OCI-LY1 (cell line): ENCODE data around the gene CHCHD5.

Source experiments
- H2AFZ ChIP-seq: fragments of 200-600 bp; sonication (generic), shearing (Covaris generic); 2 replicates; pipeline ENCODE4 v1.6.0; 2014; ENCODE audit warnings: antibody characterized with exemption, mild to moderate bottlenecking, low read length
- H3F3A ChIP-seq: fragments of 200-600 bp; sonication (generic), shearing (Covaris generic); 2 replicates; pipeline ENCODE4 v1.6.0; 2014; ENCODE audit warnings: mild to moderate bottlenecking, antibody characterized with exemption, low read length, moderate library complexity; ENCODE audit not compliant: insufficient read depth
- H3K27ac ChIP-seq: fragments of 200-600 bp; sonication (generic); 2 replicates; pipeline ENCODE4 v1.5.1; 2014; ENCODE audit warnings: low read length, mixed run types, mild to moderate bottlenecking, low read depth; ENCODE audit not compliant: poor library complexity, severe bottlenecking
- H3K27me3 ChIP-seq: fragments of 200-600 bp; sonication (generic); 2 replicates; pipeline ENCODE4 v1.6.0; 2014; ENCODE audit warnings: antibody characterized with exemption, mild to moderate bottlenecking, low read length, moderate library complexity; ENCODE audit not compliant: insufficient read depth
- H3K36me3 ChIP-seq: fragments of 200-600 bp; sonication (generic); 2 replicates; pipeline ENCODE4 v1.6.1; 2014; ENCODE audit warnings: mild to moderate bottlenecking, antibody characterized with exemption, low read length, moderate library complexity, mixed read lengths; ENCODE audit not compliant: insufficient read depth
- H3K4me1 ChIP-seq: fragments of 200-600 bp; sonication (generic); 2 replicates; pipeline ENCODE4 v1.5.1; 2014; ENCODE audit warnings: mild to moderate bottlenecking, low read length, moderate library complexity; ENCODE audit not compliant: insufficient read depth, severe bottlenecking
- H3K4me2 ChIP-seq: fragments of 200-600 bp; sonication (generic), shearing (Covaris generic); 2 replicates; pipeline ENCODE4 v1.6.1; 2014; ENCODE audit warnings: low read length
- H3K4me3 ChIP-seq: fragments of 200-600 bp; sonication (generic); 2 replicates; pipeline ENCODE4 v1.5.1; 2014; ENCODE audit warnings: low read length, low read depth, mild to moderate bottlenecking, mixed read lengths; ENCODE audit not compliant: poor library complexity, severe bottlenecking
- H3K79me2 ChIP-seq: fragments of 200-600 bp; shearing (Covaris generic); 2 replicates; pipeline ENCODE4 v1.6.1; 2016; ENCODE audit warnings: mixed run types, low read length, mixed read lengths; ENCODE audit not compliant: insufficient read depth
- H3K9ac ChIP-seq: fragments of 200-600 bp; sonication (generic), shearing (Covaris generic); 2 replicates; pipeline ENCODE4 v1.6.1; 2014; ENCODE audit warnings: mild to moderate bottlenecking, low read length, mixed read lengths
- H3K9me2 ChIP-seq: fragments of 200-600 bp; sonication (generic), shearing (Covaris generic); 2 replicates; pipeline ENCODE4 v1.6.1; 2014; ENCODE audit warnings: low read depth, mild to moderate bottlenecking, low read length, mixed read lengths
- H3K9me3 ChIP-seq: fragments of 200-600 bp; shearing (Covaris generic); 2 replicates; pipeline ENCODE4 v1.6.1; 2014; ENCODE audit warnings: low read length, mixed read lengths
- H4K20me1 ChIP-seq: fragments of 200-600 bp; sonication (generic), shearing (Covaris generic); 2 replicates; pipeline ENCODE4 v1.6.0; 2016; ENCODE audit warnings: mild to moderate bottlenecking, low read length; ENCODE audit not compliant: insufficient read depth
- EZH2 ChIP-seq: fragments of 200-600 bp; sonication (generic), shearing (Covaris generic); IDR thresholded peaks from 2 replicates; pipeline ENCODE4 v1.8.0; 2017; ENCODE audit warnings: borderline replicate concordance, mixed run types, mild to moderate bottlenecking, antibody characterized with exemption, low read length, moderate library complexity, mixed read lengths
- TF ChIP-seq, protein P1 (sequence below): fragments of 200-600 bp; sonication (generic), shearing (Covaris generic); IDR thresholded peaks from 2 replicates; pipeline ENCODE4 v1.5.1; 2017; ENCODE audit warnings: mild to moderate bottlenecking, antibody characterized with exemption, low read length, moderate library complexity, mixed read lengths

Gene CHCHD5

GRCh38 chr2:112604952-112605351 lies 20.5 kb downstream of the CHCHD5 start:
- Histone ChIP-seq H3F3A (no peaks in the 10 kb centered on the region), H3K27me3 (no peaks in the 10 kb centered on the region), H3K4me2 (no peak overlapping the region), H3K9ac (no peak overlapping the region), H3K4me3 (no peak overlapping the region), H3K36me3 (no peaks in the 10 kb centered on the region), H3K9me2 (no peaks in the 10 kb centered on the region), H3K9me3 (no peaks in the 10 kb centered on the region), H2AFZ (no peak overlapping the region), H3K4me1 (no peaks in the 10 kb centered on the region), H3K27ac (no peak overlapping the region), H4K20me1 (no peaks in the 10 kb centered on the region), H3K79me2 (no peaks in the 10 kb centered on the region)
- TF ChIP-seq, protein P1, sequence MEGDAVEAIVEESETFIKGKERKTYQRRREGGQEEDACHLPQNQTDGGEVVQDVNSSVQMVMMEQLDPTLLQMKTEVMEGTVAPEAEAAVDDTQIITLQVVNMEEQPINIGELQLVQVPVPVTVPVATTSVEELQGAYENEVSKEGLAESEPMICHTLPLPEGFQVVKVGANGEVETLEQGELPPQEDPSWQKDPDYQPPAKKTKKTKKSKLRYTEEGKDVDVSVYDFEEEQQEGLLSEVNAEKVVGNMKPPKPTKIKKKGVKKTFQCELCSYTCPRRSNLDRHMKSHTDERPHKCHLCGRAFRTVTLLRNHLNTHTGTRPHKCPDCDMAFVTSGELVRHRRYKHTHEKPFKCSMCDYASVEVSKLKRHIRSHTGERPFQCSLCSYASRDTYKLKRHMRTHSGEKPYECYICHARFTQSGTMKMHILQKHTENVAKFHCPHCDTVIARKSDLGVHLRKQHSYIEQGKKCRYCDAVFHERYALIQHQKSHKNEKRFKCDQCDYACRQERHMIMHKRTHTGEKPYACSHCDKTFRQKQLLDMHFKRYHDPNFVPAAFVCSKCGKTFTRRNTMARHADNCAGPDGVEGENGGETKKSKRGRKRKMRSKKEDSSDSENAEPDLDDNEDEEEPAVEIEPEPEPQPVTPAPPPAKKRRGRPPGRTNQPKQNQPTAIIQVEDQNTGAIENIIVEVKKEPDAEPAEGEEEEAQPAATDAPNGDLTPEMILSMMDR = no peak
- no peak for TF ChIP-seq EZH2

DNA sequence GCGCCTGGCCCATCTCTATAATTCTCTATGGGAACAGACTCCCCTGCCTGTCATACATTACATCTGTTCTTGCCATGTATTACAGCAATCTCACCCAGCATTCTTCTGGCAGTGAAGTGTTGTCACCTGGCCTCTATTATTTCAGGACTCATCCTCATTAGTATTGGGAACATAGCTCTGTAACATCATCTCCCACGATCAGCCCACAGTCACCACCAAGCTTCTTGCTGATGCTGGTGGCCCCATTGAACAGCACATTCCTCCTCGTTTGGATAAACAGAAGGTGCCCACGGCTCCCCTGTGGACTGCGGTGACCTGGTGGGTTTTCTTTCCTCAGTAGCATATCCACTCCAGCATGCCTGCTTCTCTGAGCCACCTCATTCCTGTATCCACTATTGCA lies 21.5 kb downstream of the CHCHD5 start:
- Histone ChIP-seq H3K9ac (no peak overlapping the region), H3K9me2 (no peaks in the 10 kb centered on the region), H3K4me2 (no peak overlapping the region), H3K79me2 (no peaks in the 10 kb centered on the region), H3K4me1 (no peaks in the 10 kb centered on the region), H2AFZ (no peak overlapping the region), H3K36me3 (no peaks in the 10 kb centered on the region), H3K9me3 (no peaks in the 10 kb centered on the region), H3K4me3 (no peak overlapping the region), H4K20me1 (no peaks in the 10 kb centered on the region), H3F3A (no peaks in the 10 kb centered on the region), H3K27ac (no peak overlapping the region), H3K27me3 (no peaks in the 10 kb centered on the region)
- no peak for TF ChIP-seq EZH2
- TF ChIP-seq, protein P1 = no peak

- Histone ChIP-seq H2AFZ (no peak overlapping the region), H3K9me2 (no peaks in the 10 kb centered on the region), H3K9me3 (no peaks in the 10 kb centered on the region)
Measured at GRCh38 chr2:112606547-112606946, 22.1 kb downstream of the CHCHD5 start.

More at GRCh38 chr2:112606547-112606946, 22.1 kb downstream of the CHCHD5 start:
- no peaks in the 10 kb centered on the region for H3K36me3 ChIP-seq
- no peaks in the 10 kb centered on the region for H3K4me1 ChIP-seq
- H3K27me3 ChIP-seq = no peaks in the 10 kb centered on the region
- H4K20me1 ChIP-seq = no peaks in the 10 kb centered on the region
- H3F3A ChIP-seq = no peaks in the 10 kb centered on the region
- no peak overlapping the region for H3K4me3 ChIP-seq
- H3K27ac ChIP-seq = no peak overlapping the region
- no peak overlapping the region for H3K4me2 ChIP-seq
- no peaks in the 10 kb centered on the region for H3K79me2 ChIP-seq
- H3K9ac ChIP-seq = no peak overlapping the region
- TF ChIP-seq, protein P1 = no peak
- TF ChIP-seq EZH2 = no peak
